ENCODE data around the gene MAML2.

Gene MAML2

GRCh38 chr11:96061069-96061468 lies 281.9 kb downstream of the MAML2 start:
- H3K27ac ChIP-seq = no peak overlapping the region
- TF ChIP-seq CTCF (conservative IDR thresholded peaks at IDR 0.05) (no peak), ZFX (IDR thresholded peaks at IDR 0.05) (no peak)

GRCh38 chr11:96057502-96057901 lies 285.5 kb downstream of the MAML2 start:
- TF ChIP-seq CTCF (conservative IDR thresholded peaks at IDR 0.05) (no peak), ZFX (IDR thresholded peaks at IDR 0.05) (no peak)
- H3K27ac ChIP-seq = no peak overlapping the region

GRCh38 chr11:96056576-96056975 lies 286.4 kb downstream of the MAML2 start:
- no peak overlapping the region for H3K27ac ChIP-seq

GRCh38 chr11:96055706-96056387 lies 287.1 kb downstream of the MAML2 start:
- TF ChIP-seq ZFX (IDR thresholded peaks at IDR 0.05) = no peak
- TF ChIP-seq CTCF (conservative IDR thresholded peaks at IDR 0.05) = no peak
- H3K27ac ChIP-seq = no peak overlapping the region

More at GRCh38 chr11:96056576-96056975, 286.4 kb downstream of the MAML2 start:
- no peak for TF ChIP-seq CTCF (conservative IDR thresholded peaks at IDR 0.05)
- TF ChIP-seq ZFX (IDR thresholded peaks at IDR 0.05) = no peak

GRCh38 chr11:96054870-96055705 lies 287.9 kb downstream of the MAML2 start:
- TF ChIP-seq ZFX (IDR thresholded peaks at IDR 0.05) = no peak
- TF ChIP-seq CTCF (conservative IDR thresholded peaks at IDR 0.05) = peak; percentile 80
- H3K27ac ChIP-seq = no peak overlapping the region

GRCh38 chr11:96052921-96053651 lies 289.9 kb downstream of the MAML2 start:
- H3K27ac ChIP-seq = no peak overlapping the region
- TF ChIP-seq ZFX (IDR thresholded peaks at IDR 0.05) (no peak), CTCF (conservative IDR thresholded peaks at IDR 0.05) (no peak)

All from C4-2B (cell line).